Activated CD4-positive, CD25-positive, alpha-beta regulatory T cell (primary cell): ENCODE data around the gene NLGN1.
"Not testable (repeated sequence)": the region's sequence is repeated elsewhere in the genome, so short reads cannot be mapped to it uniquely, and the experiment has no call there.

Source experiments
- DNase-seq, 4 experiments: peaks; one replicate each; lab custom pipeline; 2025; lab: John Stamatoyannopoulos, UW

The NLGN1 gene

DNA sequence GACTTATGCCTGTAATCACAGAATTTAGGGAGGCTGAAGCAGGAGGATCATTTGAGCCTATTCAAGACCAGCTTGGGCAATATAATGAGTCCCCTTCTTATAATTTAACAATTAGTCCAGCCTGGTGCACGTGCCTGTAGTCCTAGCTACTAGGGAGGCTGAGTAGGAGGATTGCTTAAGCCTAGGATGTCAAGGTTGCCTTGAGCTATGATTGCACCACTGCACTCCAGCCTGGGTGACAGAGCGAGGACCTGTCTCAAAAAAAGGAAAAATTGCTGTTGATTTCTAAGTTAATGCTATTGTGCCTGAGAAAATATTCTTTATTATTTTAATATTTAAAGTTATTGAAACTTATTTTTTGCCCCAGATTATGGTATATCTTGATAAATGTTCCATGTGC is 159.0 kb downstream of the NLGN1 start:
- DNase-seq: no peak

DNA sequence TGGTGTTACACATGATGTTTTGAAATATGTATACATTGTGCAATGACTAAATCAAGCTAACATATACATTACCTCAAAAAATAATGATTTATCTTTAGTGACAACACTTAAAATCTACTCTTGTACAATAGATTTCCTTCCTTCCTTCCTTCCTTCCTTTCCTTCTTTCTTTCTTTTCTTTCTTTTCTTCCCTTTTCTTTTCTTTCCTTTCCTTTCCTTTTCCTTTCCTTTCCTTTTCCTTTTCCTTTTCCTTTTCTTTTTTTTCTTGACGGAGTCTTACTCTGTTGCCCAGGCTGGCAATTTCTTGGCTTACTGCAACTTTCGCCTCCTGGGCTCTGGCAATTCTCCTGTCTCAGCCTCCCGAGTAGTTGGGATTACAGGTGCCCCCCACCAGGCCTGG is 170.5 kb downstream of the NLGN1 start:
- no peak for DNase-seq

DNA sequence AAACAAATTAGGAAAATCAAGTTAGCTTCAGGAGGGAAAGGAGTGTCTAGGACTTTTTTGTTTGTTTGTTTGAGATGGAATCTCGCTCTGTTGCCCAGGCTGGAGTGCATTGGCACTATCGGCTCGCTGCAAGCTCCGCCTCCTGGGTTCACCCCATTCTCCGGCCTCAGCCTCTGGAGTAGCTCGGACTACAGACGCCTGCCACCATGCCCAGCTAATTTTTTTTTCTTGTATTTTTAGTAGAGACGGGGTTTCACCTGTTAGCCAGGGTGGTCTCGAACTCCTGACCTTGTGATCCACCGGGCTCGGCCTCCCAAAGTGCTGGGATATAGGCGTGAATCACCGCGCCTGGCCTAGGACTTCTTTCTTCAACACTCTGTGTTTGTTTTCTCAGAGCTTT is 171.1 kb downstream of the NLGN1 start:
- no peak for DNase-seq

DNA sequence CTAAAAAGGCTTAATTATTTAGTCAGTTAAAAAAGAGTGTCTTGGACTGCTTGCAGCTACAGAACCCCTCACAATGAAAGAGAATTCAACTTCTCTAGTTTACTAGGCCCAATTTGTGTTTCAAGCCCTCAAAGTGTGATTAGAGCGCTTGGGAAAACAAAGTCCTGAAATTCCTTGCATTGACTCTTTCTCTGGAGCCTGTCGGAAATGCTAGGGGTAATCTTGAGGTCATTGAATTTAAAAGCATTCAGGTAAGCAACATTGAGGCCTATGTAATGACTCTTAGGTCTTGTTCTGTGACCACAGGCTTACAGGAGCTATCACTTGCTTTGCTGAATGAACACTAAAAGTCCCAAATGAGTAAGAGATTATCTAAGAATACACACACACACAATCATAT is 186.0 kb downstream of the NLGN1 start:
- DNase-seq: no peak

DNA sequence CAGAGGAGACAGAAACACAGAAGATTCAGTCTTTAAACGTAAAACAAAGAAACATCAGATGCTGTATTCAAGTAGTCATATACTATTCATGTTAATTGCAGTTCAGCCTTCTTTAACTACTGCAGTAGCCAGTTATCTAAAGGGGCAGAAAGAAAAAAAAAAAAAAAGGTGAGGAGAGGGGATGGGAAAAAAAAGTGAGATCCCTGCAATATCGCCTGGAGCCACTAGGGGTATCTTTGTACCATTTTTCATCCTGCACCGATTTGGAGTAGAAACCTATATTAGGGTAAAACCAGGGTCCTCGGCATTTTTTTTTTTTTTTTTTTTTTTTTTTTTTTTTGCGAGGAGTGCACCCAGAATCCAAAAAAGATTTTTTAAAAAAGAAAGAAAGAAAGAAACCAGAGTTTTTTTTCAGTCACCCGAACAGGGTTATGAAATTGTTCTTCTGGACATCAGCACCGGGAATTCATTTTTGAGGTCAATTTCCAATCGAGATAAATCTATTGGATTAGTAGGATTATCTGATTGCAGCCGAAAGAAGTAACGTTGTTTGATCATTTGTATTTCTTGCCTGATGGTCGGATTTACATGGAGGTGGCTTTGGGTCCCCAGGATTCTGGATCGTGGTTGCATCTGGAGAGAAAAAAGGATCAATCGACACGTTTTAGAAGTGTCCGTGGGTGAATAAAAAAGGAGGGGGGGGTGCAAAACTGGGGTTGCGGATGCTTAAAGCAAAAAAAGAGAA is 186.7 kb downstream of the NLGN1 start:
- DNase-seq: no peak

DNA sequence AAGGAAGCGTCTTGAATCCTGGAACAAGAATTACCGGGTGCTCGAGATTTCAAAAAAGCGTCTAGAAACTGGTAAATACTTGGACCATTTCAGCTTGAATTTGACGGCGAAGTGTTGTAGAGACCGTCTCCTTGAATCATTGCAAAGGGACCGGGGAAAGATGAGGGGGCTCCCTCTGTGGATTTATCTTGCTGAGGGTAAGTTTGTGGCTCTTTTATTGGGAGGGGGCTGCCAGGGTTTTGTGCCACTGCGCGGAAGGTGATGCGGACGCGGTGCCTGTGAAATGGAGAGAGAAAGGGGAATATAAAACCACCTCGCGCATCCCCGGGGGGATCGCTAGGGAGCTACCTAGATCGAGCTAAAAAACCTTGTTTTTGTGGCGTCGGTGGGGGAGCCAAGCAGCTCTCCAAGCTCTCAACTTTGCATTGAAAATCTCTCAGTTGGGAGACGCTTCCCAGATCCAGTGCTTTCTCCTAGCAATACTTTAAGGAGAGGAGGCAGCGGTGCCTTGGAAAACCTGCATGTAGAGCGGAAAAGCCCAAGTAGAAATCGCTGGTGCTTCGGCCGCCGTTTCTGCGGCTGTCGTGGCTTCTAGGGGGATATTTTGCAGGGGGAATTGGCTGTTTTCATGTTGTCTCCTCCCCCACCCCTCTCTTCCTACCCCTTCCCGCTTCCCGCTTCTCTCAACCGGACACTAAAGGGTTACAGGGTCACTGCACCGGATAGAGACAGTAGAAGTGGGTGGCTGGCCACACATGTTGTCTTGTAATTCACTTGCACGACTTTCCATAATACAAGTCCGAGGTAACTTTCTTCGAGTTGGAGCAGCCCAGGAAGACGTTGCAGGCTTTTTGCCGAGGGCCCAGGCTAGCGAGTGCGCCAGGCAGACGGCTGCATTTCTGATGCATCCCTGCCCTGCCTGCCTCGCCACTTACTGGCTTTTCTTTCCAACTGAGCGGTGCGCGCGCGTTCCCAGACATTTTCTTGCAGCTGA is 187.6 kb downstream of the NLGN1 start:
- DNase-seq: no peak

DNA sequence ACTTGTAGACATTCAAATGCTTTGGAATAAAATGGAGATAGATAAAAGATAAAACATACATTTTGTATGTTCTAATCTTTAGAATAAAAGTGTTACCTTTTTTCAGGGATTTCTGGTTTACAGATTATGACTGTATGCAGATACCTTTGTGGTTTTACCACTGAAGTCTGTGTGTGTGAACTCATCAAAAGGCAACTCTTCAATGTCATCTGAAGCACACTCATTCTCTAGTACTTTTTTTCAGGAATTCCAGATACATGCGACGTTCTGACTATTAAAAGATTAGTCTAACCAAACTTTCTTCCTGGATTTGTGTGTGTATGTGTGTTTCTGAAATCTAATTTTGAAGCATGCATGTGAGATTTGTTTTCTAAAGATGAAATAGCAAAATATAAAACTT is 188.6 kb downstream of the NLGN1 start:
- no peak for DNase-seq

DNA sequence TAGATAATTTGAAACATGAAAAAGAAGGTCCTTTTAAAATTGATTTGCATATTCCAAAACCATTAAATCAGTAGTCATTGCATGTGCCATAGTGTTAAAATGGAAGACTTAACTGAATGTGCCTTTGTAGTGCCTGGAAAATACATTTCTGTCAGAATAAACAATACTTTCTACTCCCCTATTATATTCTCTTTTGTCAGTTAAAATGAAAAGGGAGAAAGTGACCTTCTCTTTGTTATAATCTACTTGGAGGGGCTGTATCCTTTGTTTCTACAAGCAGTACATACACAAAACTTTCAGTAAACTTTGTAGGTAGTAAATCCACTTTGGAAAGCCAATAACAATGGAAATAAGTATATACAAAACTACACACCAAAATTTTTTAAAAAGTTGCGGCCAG is 189.5 kb downstream of the NLGN1 start:
- no peak for DNase-seq

DNA sequence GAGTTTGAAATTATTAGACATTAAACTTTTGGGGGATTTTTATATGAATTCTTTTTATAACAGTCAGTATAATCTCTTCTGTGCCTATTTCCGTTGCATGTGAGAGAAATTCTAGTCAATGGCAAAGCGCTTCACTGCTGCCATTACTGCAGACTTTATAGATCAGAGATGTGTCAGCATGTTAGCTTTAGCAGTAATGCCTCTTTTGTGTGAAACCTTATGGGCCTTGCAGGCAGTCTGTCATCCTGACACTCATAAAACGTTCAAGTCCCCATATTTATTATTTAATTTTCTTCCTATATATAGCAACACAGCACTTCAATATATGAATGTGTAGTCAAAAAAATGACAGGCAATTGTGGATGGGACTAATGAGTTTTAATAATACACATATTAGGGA is 191.0 kb downstream of the NLGN1 start:
- DNase-seq: no peak

DNA sequence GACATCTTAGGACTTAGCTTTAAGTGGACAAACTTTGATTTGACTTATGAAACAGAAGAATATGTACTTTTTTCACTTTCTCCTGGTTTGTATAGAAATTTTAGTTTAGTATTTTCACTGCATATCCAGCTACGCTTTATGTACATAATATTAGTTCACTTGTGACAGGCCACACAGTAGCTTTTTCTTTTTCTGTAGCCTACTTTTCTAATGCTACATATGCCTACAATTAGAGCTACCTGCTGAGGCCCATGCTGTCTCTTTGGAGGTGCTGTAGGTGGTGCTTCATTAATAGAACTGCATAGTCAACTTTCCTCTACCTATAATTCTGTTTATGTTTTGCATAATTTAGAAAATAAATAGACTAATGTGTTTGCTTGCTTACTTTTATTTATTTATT is 191.6 kb downstream of the NLGN1 start:
- DNase-seq: no peak

DNA sequence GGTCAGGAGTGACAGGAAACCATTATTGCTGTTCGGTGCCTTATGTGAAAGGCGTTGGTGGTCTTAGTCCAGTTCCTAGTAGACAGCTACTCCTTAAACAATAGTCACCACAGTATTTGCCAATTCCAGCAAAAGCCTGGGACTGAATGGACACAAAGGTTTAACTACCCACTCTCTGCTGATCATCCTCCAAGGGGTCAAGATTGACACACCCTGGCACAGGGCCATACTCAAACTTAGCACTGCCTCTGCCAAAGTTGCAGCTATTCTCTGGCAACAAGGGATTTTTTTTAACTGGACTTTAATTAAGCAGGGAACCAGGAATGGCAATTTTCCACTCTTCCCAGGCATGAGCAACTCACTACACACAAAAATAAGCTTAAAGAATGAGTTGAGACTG is 193.9 kb downstream of the NLGN1 start:
- DNase-seq: no peak

DNA sequence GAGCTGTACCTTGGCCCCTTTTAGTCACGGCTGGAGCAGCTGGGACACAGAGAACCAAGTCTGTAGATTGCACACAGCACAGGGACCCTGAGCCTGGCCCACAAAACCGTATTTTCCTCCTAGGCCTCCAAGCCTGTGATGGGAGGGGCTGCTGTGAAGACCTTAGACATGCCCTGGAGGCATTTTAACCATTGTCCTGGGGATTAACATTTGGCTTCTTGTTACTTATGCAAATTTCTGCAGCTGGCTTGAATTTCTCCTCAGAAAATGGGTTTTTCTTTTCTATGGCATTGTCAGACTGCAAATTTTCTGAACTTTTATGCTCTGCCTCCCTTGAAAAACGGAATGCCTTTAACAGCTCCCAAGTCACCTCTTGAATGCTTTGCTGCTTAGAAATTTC is 197.3 kb downstream of the NLGN1 start:
- DNase-seq: not testable (repeated sequence)

DNA sequence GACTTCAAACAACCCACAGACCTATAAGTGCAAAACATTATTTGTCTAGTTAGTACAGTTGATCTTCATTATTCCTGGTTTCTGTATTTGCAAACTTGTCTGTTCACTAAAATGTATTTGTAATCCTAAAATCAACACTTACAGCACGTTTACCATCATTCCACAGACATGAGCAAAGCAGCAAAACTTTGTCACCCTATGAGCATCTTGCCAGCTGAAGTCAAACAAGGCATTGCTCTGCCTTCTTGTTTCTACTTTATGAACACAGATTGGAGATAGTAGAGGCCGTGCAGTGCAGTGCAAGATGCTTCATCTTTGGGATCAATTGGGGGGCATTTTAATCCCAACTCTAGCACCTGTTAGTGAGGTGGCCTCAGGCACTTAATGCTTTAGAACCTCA is 202.1 kb downstream of the NLGN1 start:
- no peak for DNase-seq

DNA sequence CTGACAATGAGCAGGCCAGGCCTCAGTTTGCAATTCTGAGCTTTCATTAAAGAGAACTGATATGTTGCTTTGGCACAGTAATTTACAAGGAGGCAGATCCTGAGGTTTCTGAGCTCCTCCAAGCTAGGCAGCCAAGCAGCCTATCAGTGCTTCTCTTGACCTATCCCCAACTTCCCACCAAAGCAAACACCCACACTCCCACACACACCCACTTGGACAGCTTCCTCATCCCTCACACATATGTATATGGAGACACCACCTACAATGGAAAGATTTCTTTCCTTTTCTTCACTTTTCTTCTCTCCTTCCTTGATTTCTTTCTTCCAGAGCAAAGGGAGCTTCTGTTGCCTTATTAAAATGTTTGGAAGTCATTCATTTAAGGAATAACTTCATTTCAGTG is 217.0 kb downstream of the NLGN1 start:
- no peak for DNase-seq

DNA sequence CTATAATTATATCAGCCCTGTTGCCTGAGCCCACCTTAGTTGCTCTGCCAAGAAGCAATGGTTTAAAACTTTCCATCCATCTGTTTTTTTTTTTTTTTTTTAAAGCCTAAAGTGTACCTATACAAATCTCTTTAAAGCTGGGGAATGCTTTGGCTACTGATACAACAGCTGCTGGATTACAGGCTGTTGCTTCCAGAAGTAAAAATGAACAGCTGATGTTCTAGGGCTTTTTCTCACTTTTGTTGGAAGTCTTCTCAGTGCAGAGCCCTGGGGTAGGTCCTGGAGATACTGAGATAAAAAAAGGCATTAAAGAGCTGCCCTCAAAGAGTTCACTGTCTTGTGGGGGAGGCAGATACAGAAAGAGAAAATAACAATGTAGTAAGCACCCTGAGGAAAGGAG is 218.1 kb downstream of the NLGN1 start:
- no peak for DNase-seq

DNA sequence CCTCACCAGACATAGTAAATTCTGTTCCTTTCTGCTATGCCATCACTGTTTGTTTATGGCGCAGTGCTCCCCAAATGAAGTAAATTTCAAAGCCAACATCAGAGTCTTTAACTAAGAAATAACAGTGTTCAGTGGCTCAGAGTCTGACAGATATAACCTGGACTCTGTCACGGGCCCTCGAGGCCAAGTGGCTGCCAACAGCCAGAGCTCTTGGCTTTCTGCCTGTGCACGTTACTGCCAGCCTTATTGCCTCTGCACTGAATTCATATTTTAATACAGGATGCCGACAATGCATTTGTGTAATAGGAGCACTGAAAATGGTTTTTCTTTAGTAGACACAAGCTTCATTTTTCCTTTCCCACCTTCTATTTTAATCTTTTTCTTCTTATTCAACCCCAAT is 219.9 kb downstream of the NLGN1 start:
- no peak for DNase-seq

DNA sequence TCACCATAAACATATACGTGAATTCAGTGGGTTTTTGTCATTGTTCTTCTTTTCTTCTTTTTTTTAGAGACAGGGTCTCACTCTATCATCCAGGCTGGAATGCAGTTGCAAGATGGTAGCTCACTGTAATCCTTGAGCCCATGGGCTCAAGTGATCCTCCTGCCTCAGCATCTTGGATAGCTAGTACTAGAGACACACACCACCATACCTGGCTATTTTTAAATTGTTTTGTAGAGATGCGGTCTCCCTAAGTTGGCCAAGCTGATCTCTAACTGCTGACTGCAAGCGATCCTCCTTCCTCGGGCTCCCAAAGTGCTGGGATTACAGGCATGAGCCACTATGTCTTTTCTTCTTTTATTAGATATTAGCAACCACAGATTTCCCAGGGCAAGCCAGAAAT is 220.6 kb downstream of the NLGN1 start:
- no peak for DNase-seq

DNA sequence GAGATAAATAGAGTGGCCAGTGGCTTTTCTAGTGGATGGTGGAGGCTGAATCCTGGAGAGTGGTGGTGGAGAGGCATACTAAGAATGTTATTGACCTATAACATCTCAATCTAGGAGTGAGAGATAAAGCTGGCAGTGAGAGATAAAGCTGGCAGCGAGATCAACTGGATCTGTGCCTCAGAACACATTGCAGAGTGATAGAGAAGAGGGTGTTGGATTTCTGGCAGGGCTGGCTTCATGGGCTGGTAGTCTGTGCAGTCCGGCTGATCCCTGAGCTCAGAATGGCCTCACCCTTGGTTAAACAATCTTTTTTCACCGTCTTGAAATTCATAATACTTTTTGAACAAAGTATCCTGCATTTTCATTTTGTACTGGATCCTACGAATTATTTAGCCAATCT is 221.2 kb downstream of the NLGN1 start:
- DNase-seq: no peak

DNA sequence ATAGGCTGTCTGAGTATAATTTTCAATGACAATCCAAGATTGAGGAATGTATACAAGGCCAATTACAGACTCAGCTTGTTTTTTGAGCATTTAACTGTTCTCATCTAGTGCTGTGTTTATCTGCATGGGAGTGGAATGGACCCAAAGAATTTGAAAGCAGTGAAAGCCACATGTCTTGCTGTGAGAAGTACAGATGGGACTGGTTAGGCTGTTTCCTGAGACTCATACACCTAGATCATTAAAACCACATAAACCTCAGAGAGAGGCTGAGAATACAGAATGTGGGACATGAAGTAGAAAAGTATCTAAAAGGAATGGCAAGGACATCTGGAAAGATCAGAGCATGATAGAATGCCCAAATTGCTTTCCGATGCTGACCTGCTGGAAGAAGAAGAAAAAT is 224.6 kb downstream of the NLGN1 start:
- DNase-seq: no peak

DNA sequence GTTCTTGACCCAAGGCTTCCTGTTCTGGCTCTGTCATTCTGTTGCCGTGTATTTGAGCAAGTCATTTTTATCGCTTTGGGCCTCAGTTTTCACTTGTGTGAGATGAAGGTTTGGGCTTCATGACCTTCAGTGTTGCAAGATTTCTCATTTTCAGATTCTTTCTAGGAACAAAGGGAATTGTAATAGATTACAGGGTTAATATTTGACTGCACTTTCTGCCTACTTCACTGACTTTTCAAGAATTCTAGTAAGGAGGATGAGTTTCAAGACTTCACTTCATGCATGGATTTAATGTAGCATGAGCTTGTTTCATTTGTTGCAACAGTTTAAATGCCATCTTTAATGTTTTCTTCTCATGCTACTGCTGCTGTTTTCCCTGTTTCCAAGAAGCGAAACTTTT is 226.5 kb downstream of the NLGN1 start:
- DNase-seq: no peak

DNA sequence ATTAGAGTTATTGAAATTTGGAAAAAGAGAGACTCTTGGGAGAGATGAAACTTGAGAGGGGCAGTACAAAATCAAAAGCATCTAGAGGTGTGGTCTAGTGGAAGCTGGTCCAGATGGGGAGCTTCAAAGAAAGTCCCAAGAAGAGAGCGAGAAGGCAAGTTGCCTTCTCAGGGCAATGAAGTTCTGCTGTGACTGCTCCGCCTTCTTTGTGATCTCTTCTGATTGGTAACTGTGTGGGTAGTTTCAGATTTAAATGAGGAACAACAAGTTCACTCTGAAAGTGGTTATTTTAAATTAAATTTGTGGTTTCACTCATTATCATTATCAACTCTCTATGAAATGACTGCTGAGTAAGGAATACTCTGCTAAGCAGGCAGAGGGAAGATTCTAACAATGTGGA is 233.3 kb downstream of the NLGN1 start:
- no peak for DNase-seq

DNA sequence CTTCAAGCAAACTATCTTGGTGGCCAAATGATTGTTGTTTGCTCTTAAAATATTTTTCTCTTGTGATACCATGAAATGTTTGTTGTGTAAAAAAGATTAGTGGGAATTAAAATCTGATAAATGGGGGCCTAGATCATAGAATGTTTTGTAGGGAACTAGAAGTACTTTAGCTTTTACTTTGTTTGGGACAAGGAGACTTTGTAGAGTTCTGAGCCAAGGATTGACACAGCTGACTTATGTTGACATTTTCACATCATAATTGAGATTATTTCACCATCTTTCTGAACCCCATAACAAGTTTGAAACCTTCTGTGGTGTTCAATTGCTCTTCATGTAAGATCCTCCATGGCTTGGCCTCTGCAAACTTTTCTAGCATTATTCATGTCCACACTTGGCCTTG is 235.4 kb downstream of the NLGN1 start:
- no peak for DNase-seq

DNA sequence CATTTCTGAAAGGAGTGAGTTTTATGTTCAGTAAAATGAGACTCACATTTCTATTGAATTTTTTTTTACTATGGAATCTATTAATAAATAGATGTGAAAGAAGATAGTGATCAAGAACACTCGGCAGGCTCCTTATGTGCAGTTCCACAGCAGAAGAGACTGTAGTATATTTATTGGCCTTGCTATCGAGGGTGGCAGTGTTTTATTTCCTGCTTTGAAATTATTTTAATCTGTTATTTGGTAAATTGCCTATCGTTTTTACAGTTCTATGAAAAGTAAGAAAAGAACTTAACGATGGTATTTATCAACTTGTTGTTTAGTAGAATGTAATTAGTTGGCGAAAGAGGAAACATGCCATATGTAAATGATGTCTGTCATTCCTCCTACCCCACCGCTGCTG is 238.3 kb downstream of the NLGN1 start:
- no peak for DNase-seq
